Hepatocyte (in vitro differentiated cells): ENCODE data around the gene MICAL2.

Source experiments
- EZH2phosphoT487 ChIP-seq: fragments of 200-600 bp; sonication (generic); IDR thresholded peaks from one replicate; pipeline ENCODE4 v1.6.1; 2018; ENCODE audit warnings: antibody characterized with exemption, mild to moderate bottlenecking, low read depth, moderate library complexity; ENCODE audit not compliant: unreplicated experiment, severe bottlenecking
- TF ChIP-seq, protein P1 (sequence below): fragments of 200-600 bp; sonication (generic); IDR thresholded peaks from 2 replicates; pipeline ENCODE4 v1.5.1; 2016; ENCODE audit warnings: antibody characterized with exemption, mild to moderate bottlenecking; ENCODE audit not compliant: poor library complexity

DNA sequence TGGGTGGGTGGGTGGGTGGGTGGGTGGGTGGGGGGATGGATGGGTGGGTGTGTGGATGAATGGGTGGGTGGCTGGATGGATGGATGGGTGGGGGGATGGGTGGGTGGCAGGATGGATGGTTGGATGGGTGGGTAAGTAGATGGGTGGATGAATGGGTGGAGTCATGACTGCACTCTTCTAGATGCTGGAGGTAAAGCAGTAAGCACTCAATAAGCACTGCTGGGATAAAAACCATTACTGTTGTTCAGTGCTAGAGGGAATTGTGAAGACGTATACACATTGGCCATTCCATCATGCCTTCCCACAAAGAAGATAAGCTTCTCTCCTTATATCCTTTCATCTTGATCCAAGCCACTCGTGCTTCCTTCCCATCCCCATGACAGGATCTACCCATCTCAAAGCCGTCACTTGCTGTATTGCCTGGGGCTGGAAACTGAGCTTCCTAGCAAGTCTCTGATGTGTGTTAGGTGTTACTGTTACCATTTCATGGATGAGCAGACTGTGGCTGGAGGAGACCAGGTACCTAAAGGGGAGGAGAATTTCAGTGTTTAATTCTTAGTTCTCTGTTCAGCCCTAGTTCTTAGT, 74.8 kb downstream of the MICAL2 start:
- TF ChIP-seq, protein P1, sequence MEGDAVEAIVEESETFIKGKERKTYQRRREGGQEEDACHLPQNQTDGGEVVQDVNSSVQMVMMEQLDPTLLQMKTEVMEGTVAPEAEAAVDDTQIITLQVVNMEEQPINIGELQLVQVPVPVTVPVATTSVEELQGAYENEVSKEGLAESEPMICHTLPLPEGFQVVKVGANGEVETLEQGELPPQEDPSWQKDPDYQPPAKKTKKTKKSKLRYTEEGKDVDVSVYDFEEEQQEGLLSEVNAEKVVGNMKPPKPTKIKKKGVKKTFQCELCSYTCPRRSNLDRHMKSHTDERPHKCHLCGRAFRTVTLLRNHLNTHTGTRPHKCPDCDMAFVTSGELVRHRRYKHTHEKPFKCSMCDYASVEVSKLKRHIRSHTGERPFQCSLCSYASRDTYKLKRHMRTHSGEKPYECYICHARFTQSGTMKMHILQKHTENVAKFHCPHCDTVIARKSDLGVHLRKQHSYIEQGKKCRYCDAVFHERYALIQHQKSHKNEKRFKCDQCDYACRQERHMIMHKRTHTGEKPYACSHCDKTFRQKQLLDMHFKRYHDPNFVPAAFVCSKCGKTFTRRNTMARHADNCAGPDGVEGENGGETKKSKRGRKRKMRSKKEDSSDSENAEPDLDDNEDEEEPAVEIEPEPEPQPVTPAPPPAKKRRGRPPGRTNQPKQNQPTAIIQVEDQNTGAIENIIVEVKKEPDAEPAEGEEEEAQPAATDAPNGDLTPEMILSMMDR, result no peak
- TF ChIP-seq EZH2phosphoT487, result no peak
